Caco-2 (cell line): ENCODE results near the gene COQ9. TPM values are rescaled to one million over a fixed set of nuclear protein-coding genes. Genes with fewer than 3 reads are reported as not detected.

ENCODE experiments used
- BruUV-seq: library from RNA; stranded (reverse); fragments of 400-500 nt; replicated peaks from 2 replicates; lab custom pipeline; 2021; lab: Mats Ljungman, UMichigan
- CTCF ChIA-PET: fragments of 300-600 bp; sonication (Branson Sonifier 250); formaldehyde crosslinking; loops from one replicate; lab custom pipeline; 2022; ENCODE audit warnings: antibody characterized with exemption; lab: Charles Lee
- POLR2A ChIA-PET: fragments of 300-600 bp; sonication (Branson Sonifier 250); formaldehyde crosslinking; loops from one replicate; lab custom pipeline; 2022; ENCODE audit warnings: antibody characterized with exemption; lab: Charles Lee
- DNase-seq, 2 experiments: peaks; one replicate each; pipeline versions ENCODE4 v3.0.0 to v3.0.0-alpha.2; 2020 to 2022
- H3K27me3 ChIP-seq: replicated peaks from 2 replicates; pipeline ENCODE4 v1.6.0; 2011; ENCODE audit warnings: low read length; ENCODE audit not compliant: control insufficient read depth, insufficient read depth
- H3K36me3 ChIP-seq: 2 replicates; pipeline ENCODE4 v1.5.1; 2011; ENCODE audit warnings: low read length; ENCODE audit not compliant: control insufficient read depth, insufficient read depth
- H3K4me1 ChIP-seq: fragments of 250-450 bp; sonication (Bioruptor Pico); 2 replicates; pipeline ENCODE4 v1.5.1; 2020; ENCODE audit warnings: mild to moderate bottlenecking
- H3K4me3 ChIP-seq: 2 replicates; pipeline ENCODE4 v1.5.1; 2011; ENCODE audit warnings: low read depth, mild to moderate bottlenecking, control low read depth, low read length
- H3K9me3 ChIP-seq: fragments of 250-450 bp; sonication (Bioruptor Pico); 2 replicates; pipeline ENCODE4 v1.5.1; 2020; ENCODE audit warnings: mild to moderate bottlenecking, moderate library complexity
- H3K27ac Mint-ChIP-seq: one replicate; pipeline ENCODE4 v1.8.0; 2022; ENCODE audit warnings: mixed read lengths; ENCODE audit not compliant: unreplicated experiment
- H3K27me3 Mint-ChIP-seq: one replicate; pipeline ENCODE4 v1.8.0; 2022; ENCODE audit warnings: mixed read lengths; ENCODE audit not compliant: insufficient read depth, unreplicated experiment
- H3K36me3 Mint-ChIP-seq: one replicate; pipeline ENCODE4 v1.8.0; 2022; ENCODE audit warnings: mild to moderate bottlenecking, mixed read lengths; ENCODE audit not compliant: insufficient read depth, unreplicated experiment
- H3K4me1 Mint-ChIP-seq: one replicate; pipeline ENCODE4 v1.8.0; 2022; ENCODE audit warnings: low read depth, mixed read lengths; ENCODE audit not compliant: unreplicated experiment
- H3K4me3 Mint-ChIP-seq: one replicate; pipeline ENCODE4 v1.8.0; 2022; ENCODE audit warnings: mild to moderate bottlenecking, moderate library complexity, mixed read lengths; ENCODE audit not compliant: unreplicated experiment
- H3K9me3 Mint-ChIP-seq: one replicate; pipeline ENCODE4 v1.8.0; 2022; ENCODE audit warnings: mixed read lengths; ENCODE audit not compliant: unreplicated experiment
- CTCF ChIP-seq, 2 experiments: fragments of 200-600 bp in 1 of 2; IDR thresholded peaks; 1 replicate in 1 of 2; 2 replicates in 1 of 2; pipeline versions ENCODE4 v1.5.1 to v1.8.0; 2011 to 2022; ENCODE audit warnings: antibody characterized with exemption in 1 of 2, control low read depth in 1 of 2, inconsistent platforms in 1 of 2, low read depth in 1 of 2, low read length in 1 of 2, mild to moderate bottlenecking in 1 of 2, moderate library complexity in 1 of 2; ENCODE audit not compliant: insufficient read depth in 1 of 2, severe bottlenecking in 1 of 2, unreplicated experiment in 1 of 2
- intact Hi-C: fragments of 100-400 bp; cut with micrococcal nuclease; formaldehyde crosslinking; loops from one replicate; pipeline ENCODE4 v1.10.0; 2022; ENCODE audit not compliant: unreplicated experiment
- total RNA-seq: library from RNA; stranded (reverse); gene quantifications from 2 replicates; pipeline ENCODE4 v1.2.3, GENCODE V29; 2022

The COQ9 gene
- total RNA-seq, 1 experiment from 2014 or later: 50.9 TPM

GRCh38 chr16:57413733-57414132 lies 33.5 kb upstream of the COQ9 start:
- ChIA-PET POLR2A (no interaction called here), CTCF (no interaction called here)
- TF ChIP-seq CTCF (IDR thresholded peaks at IDR 0.05; ENCODE audit: insufficient read depth in 1 of 2, low read depth in 1 of 2, low read length in 1 of 2, severe bottlenecking in 1 of 2, unreplicated experiment in 1 of 2): no peak
- Mint-ChIP-seq H3K27ac (no peak overlapping the region), H3K36me3 (peaks cover 5% of the 10 kb centered on the region), H3K9me3 (no peaks in the 10 kb centered on the region), H3K4me3 (no peak overlapping the region), H3K4me1 (peaks cover 24% of the 10 kb centered on the region), H3K27me3 (no peaks in the 10 kb centered on the region)
- H3K27me3 ChIP-seq: no peaks in the 10 kb centered on the region
- intact Hi-C loops: no loop called here
- no peaks in the 10 kb centered on the region for H3K36me3 ChIP-seq
- H3K4me3 ChIP-seq: no peak overlapping the region
- BruUV-seq: no TSS peak
- H3K4me1 ChIP-seq: peaks cover 29% of the 10 kb centered on the region
- no peak for DNase-seq
- no peaks in the 10 kb centered on the region for H3K9me3 ChIP-seq

GRCh38 chr16:57416084-57416483 lies 31.2 kb upstream of the COQ9 start:
- Mint-ChIP-seq H3K4me1 (peaks cover 34% of the 10 kb centered on the region), H3K4me3 (no peak overlapping the region), H3K27ac (no peak overlapping the region), H3K27me3 (no peaks in the 10 kb centered on the region), H3K9me3 (no peaks in the 10 kb centered on the region), H3K36me3 (peaks cover 5% of the 10 kb centered on the region)
- H3K4me3 ChIP-seq: no peak overlapping the region
- CTCF ChIA-PET: interaction anchor here (0.9 to 4.5 kb wide), 9 partner anchors 12 to 230 kb away, joined by 3 to 88 read pairs (median 4); partner anchors contain the start of genes CCL17 and PSME3IP1
- BruUV-seq: no TSS peak
- no peaks in the 10 kb centered on the region for H3K9me3 ChIP-seq
- H3K4me1 ChIP-seq: peaks cover 28% of the 10 kb centered on the region
- no peaks in the 10 kb centered on the region for H3K27me3 ChIP-seq
- no peaks in the 10 kb centered on the region for H3K36me3 ChIP-seq
- DNase-seq: no peak
- no peak for TF ChIP-seq CTCF (IDR thresholded peaks at IDR 0.05; ENCODE audit: insufficient read depth in 1 of 2, low read depth in 1 of 2, low read length in 1 of 2, severe bottlenecking in 1 of 2, unreplicated experiment in 1 of 2)
- intact Hi-C loops: no loop called here
- POLR2A ChIA-PET: no interaction called here

GRCh38 chr16:57419506-57419905 lies 27.8 kb upstream of the COQ9 start:
- Histone ChIP-seq H3K4me3 (no peak overlapping the region), H3K36me3 (no peaks in the 10 kb centered on the region), H3K27me3 (no peaks in the 10 kb centered on the region), H3K4me1 (peaks cover 24% of the 10 kb centered on the region), H3K9me3 (no peaks in the 10 kb centered on the region)
- no peak overlapping the region for H3K27ac Mint-ChIP-seq
- H3K9me3 Mint-ChIP-seq: no peaks in the 10 kb centered on the region
- intact Hi-C loops: loop anchor here (1.0 kb wide), 1 partner anchor 100 kb away; no protein-coding TSS in a partner anchor
- TF ChIP-seq CTCF (IDR thresholded peaks at IDR 0.05; ENCODE audit: insufficient read depth in 1 of 2, low read depth in 1 of 2, low read length in 1 of 2, severe bottlenecking in 1 of 2, unreplicated experiment in 1 of 2): no peak
- ChIA-PET POLR2A (no interaction called here), CTCF (interaction anchor here (0.6 to 4.5 kb wide), 4 partner anchors 92 to 119 kb away, joined by 6 to 88 read pairs (median 59); no protein-coding TSS in a partner anchor)
- BruUV-seq: no TSS peak
- H3K27me3 Mint-ChIP-seq: no peaks in the 10 kb centered on the region
- peaks cover 42% of the 10 kb centered on the region for H3K4me1 Mint-ChIP-seq
- DNase-seq: no peak
- H3K36me3 Mint-ChIP-seq: peaks cover 5% of the 10 kb centered on the region
- H3K4me3 Mint-ChIP-seq: no peak overlapping the region
